Activated CD4-positive, alpha-beta T cell treated with anti-CD3 and anti-CD28 coated beads for 24 hours (primary cell): Measurements from ENCODE around the gene TMTC1.

Experiments used
- DNase-seq, 2 donors: peaks; one replicate each; pipeline ENCODE4 v3.0.0-alpha.2; 2020; ENCODE audit warnings: low read depth in 2 of 2

The TMTC1 gene

GRCh38 chr12:29711381-29711780, 72.4 kb downstream of the TMTC1 start:
- no peak for DNase-seq

GRCh38 chr12:29710104-29710503, 73.6 kb downstream of the TMTC1 start:
- no peak for DNase-seq

- DNase-seq: no peak
Measured at GRCh38 chr12:29709496-29710040, 74.2 kb downstream of the TMTC1 start.

GRCh38 chr12:29709054-29709453, 74.7 kb downstream of the TMTC1 start:
- DNase-seq: no peak

GRCh38 chr12:29707846-29708245, 75.9 kb downstream of the TMTC1 start:
- DNase-seq: no peak

GRCh38 chr12:29706311-29706710, 77.4 kb downstream of the TMTC1 start:
- no peak for DNase-seq

GRCh38 chr12:29703528-29703927, 80.2 kb downstream of the TMTC1 start:
- no peak for DNase-seq

- DNase-seq: no peak
Measured at GRCh38 chr12:29702972-29703371, 80.8 kb downstream of the TMTC1 start.

- DNase-seq: no peak
Measured at GRCh38 chr12:29702222-29702621, 81.5 kb downstream of the TMTC1 start.

GRCh38 chr12:29700761-29701481, 82.8 kb downstream of the TMTC1 start:
- DNase-seq: no peak

- DNase-seq: no peak
Measured at GRCh38 chr12:29698756-29699155, 85.0 kb downstream of the TMTC1 start.

GRCh38 chr12:29695800-29696199, 87.9 kb downstream of the TMTC1 start:
- no peak for DNase-seq

- no peak for DNase-seq
Measured at GRCh38 chr12:29695026-29695425, 88.7 kb downstream of the TMTC1 start.

- DNase-seq: no peak
Measured at GRCh38 chr12:29694002-29694401, 89.7 kb downstream of the TMTC1 start.

GRCh38 chr12:29692237-29692636, 91.5 kb downstream of the TMTC1 start:
- DNase-seq: no peak

GRCh38 chr12:29691161-29691854, 92.4 kb downstream of the TMTC1 start:
- no peak for DNase-seq

- DNase-seq: no peak
Measured at GRCh38 chr12:29690728-29691127, 93.0 kb downstream of the TMTC1 start.

- DNase-seq: no peak
Measured at GRCh38 chr12:29688914-29689313, 94.8 kb downstream of the TMTC1 start.

GRCh38 chr12:29682088-29682487, 101.7 kb downstream of the TMTC1 start:
- DNase-seq: no peak

GRCh38 chr12:29681370-29681769, 102.4 kb downstream of the TMTC1 start:
- no peak for DNase-seq

- DNase-seq: no peak
Measured at GRCh38 chr12:29676676-29677075, 107.1 kb downstream of the TMTC1 start.

GRCh38 chr12:29674463-29674862, 109.3 kb downstream of the TMTC1 start:
- DNase-seq: no peak

GRCh38 chr12:29673346-29673745, 110.4 kb downstream of the TMTC1 start:
- no peak for DNase-seq
